Pons (tissue), 1 donor: Measurements from ENCODE around the gene NDUFA13.

Experiments used
- DNase-seq: peaks from one replicate; pipeline ENCODE4 v3.0.0-alpha.2; 2016; ENCODE audit warnings: low spot score

The NDUFA13 gene

GRCh38 chr19:19532806-19533701 is 17.0 kb downstream of the NDUFA13 start:
- DNase-seq, result no peak

DNA sequence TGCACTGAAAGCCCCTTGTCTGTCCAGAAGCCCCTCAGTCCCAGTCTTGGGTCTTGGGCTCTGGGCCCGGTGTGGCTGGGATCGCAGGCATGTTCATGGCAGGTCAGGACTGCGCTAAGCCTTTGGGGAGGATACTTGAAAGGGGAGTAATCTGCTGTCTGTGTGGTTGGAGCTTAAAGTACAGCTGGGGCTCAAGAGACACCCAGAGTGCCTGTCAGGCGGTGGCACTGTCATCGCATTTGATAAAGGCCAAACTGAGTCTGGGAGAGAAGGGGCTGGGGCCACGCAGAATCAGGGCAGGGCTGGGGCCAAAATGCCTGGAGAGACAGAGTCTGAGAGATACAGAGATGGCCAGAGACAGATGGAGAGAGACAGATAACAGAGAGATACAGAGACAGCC is 17.8 kb downstream of the NDUFA13 start:
- no peak for DNase-seq

GRCh38 chr19:19534556-19535265 is 18.7 kb downstream of the NDUFA13 start:
- no peak for DNase-seq

GRCh38 chr19:19535311-19536191 is 19.5 kb downstream of the NDUFA13 start:
- no peak for DNase-seq

- no peak for DNase-seq
Observed at GRCh38 chr19:19537075-19538048, 21.3 kb downstream of the NDUFA13 start.

DNA sequence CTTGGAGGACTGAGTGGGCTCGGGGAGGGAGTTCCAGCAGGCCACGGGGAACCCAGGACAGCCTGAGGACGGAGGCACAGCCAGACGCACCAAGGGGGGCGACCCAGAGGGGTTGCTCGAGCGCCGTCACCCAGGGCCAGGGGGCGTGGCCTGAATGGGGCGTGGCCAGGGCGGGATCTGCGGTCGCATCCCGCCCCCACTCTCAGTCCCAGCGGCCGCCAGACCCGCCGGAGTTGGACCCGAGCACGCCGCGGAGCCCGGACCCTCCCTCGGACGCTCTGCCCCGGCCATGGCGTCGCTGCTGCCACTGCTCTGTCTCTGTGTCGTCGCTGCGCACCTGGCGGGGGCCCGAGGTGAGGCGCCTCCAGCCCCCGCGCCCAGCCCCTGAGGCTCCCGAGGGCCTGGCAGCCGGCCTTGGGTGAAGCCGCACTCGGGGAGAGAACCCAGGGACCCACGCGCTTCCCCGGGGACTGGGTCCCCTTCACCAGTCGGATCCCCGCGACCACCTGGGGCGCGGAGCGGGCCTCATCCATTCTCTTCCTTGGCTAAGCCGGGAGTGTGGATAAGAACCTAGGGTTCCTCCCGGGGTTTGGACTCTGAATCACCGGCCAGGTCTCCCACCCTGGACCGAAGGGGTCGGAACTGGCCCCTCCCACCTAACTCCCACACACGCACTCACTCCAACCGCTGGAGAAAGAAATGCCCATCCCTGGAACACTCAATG is 22.2 kb downstream of the NDUFA13 start, which contains the start of gene CILP2:
Gene CILP2, plus strand, starts transcription at position 205 of the 724 bp plus-strand sequence. Its CDS starts 85 bp downstream, at position 290.
- no peak for DNase-seq

DNA sequence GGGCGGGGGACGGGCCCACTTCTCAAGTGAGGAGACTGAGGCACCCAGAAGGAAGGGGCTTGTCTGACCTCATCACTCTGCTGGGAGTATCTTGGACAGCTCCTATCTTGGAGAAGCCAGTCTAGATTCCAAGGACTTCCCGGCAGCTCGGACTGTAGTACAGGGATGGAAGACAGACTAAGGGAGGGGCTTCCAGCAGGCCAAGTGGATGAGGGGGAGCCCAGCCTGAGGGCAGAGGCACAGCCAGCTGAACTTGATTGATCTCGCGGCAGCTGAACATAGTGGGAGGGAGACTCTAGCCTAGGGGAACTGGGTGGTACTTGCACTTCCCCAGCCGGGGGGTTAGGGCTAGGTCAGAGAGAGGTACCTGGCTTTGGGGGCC is 22.8 kb downstream of the NDUFA13 start:
- DNase-seq, result no peak

DNA sequence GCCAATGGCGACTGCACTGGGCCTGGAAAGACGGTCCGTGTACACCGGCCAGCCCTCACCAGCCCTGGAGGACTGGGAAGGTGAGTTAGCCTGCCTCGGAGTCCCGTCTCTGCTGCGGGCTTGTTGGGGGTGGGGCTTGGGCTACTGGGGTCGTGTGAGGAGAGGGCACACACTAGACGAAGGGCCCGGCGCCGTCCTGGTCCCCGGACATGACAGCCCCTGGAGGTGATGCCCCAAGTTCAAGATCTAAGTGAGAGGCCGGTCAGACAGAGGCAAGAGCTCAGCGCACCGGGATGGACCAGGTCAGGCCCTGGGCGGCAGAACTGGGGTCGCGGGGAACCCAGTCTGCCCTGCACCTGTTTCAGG is 23.7 kb downstream of the NDUFA13 start:
- no peak for DNase-seq

- DNase-seq, result no peak
Observed at GRCh38 chr19:19540064-19540714, 24.2 kb downstream of the NDUFA13 start.

DNA sequence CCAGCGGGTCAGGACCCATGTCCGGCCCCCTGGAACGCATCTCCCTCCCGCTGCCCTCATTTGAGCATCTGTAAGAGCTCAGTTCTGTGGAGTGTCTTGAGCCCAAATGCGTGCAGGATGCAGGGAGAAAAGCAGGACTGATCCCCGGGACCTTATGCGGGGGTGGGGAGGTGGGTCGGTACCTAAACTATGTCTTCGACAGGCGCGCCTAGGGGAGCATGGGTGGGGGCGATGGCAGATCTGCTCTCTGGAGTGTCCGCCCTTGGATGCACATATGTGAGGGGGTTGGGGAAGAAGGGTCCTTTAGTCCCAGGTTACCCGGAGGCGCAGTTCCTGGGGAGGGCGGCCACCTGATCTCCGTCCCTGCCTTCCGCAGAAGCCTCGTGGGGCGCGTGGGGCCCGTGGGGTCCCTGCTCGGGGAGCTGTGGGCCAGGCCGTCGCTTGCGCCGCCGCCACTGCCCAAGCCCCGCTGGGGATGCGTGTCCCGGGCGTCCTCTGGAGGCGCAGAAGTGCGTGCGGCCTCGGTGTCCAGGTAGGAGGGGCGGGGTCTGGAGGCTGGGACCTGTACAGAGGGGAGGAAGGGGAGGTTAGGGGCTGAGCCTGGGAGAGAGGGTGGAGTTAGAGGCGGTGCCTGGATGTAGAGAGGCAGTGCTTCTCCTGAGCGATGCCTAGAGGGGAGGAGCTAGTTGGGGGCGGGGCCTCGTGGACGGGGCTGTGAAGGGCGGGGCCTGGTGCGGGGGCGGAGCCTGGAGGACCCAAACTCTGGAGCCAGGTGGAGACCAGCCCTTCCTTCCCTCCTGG is 24.9 kb downstream of the NDUFA13 start:
- DNase-seq, result no peak

GRCh38 chr19:19541616-19542015 is 25.6 kb downstream of the NDUFA13 start:
- DNase-seq, result no peak

DNA sequence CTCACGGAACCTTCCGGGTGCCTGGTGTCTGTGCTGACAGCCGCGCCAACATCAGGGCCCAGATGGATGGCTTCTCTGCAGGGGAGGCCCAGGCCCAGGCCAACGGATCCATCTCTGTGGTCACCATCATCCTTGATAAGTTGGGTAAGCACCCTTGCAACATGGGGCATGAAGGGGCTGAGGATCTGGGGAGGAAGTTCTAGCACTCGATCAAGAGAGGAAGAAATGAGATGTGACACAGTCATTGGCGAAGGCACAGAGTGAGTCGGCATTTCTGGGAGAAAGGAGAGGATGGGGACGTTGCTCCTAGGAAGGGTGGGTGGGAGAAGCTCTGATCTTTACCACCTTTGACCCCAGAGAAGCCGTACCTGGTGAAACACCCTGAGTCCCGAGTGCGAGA is 26.5 kb downstream of the NDUFA13 start:
- no peak for DNase-seq

DNA sequence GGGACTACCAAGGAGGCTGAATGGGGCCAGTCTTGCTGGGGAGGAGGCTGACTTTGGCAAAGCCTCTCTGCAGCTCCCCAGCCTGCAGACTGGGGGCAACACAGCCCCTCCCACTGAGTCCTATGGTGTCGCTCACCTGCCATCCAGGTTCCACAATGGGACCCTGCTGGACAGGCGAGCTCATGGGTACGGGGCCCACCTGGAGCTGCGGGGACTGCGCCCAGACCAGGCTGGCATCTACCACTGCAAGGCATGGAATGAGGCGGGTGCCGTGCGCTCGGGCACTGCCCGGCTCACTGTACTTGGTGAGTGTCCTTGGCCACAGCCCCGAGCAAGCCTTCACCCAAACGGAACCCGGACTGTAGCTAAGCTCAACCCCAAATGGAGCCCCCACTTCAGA is 27.1 kb downstream of the NDUFA13 start:
- no peak for DNase-seq

DNA sequence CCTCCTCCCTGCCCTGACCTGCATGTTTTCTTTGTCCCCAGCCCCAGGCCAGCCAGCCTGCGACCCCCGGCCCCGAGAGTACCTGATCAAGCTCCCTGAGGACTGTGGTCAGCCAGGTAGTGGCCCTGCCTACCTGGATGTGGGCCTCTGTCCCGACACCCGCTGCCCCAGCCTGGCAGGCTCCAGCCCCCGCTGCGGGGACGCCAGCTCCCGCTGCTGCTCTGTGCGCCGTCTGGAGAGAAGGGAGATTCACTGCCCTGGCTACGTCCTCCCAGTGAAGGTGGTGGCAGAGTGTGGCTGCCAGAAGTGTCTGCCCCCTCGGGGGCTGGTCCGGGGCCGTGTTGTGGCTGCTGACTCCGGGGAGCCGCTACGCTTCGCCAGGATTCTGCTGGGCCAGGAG is 27.6 kb downstream of the NDUFA13 start:
- no peak for DNase-seq

- DNase-seq, result no peak
Observed at GRCh38 chr19:19544257-19544953, 28.4 kb downstream of the NDUFA13 start.

- no peak for DNase-seq
Observed at GRCh38 chr19:19544954-19545591, 29.0 kb downstream of the NDUFA13 start.

- DNase-seq, result no peak
Observed at GRCh38 chr19:19545707-19546106, 29.7 kb downstream of the NDUFA13 start.

GRCh38 chr19:19546751-19547162 is 30.7 kb downstream of the NDUFA13 start:
- DNase-seq, result no peak
